Measurements from ENCODE around the gene OTC. TPM values are rescaled to one million over a fixed set of nuclear protein-coding genes. Genes with fewer than 3 reads are reported as not detected.

Gene OTC
- total RNA-seq (2022) (not detected in 2 replicates), Bru-seq, nascent RNA (not detected), BruChase-seq, experiment 1, labeled RNA remaining after a 6-hour chase (not detected), BruChase-seq, experiment 2, labeled RNA remaining after a 2-hour chase (not detected)
- long read RNA-seq, result 0 reads

GRCh38 chrX:38352362-38352761 is at the start of gene OTC:
Gene OTC, plus strand, starts transcription at chrX:38352604. Its CDS starts 93 bp downstream, at chrX:38352697.
- TF ChIP-seq CTCF (IDR thresholded peaks at IDR 0.05; ENCODE audit: unreplicated experiment), result no peak
- intact Hi-C loops (cut with micrococcal nuclease), result no loop called here
- H3K4me1 Mint-ChIP-seq (ENCODE audit: insufficient read depth, unreplicated experiment), result no peaks in the 10 kb centered on the region
- CTCF ChIA-PET, result no interaction called here
- POLR2A ChIA-PET, result interaction anchor here (0.8 kb wide), 1 partner anchor 339 kb away, joined by 3 read pairs; no protein-coding TSS in a partner anchor
- H3K27ac Mint-ChIP-seq (ENCODE audit: low read depth, unreplicated experiment), result no peak within 1 kb of the TSS
- DNase-seq (ENCODE audit: unreplicated experiment), result no peak
- H3K36me3 Mint-ChIP-seq (ENCODE audit: insufficient read depth, unreplicated experiment), result no peaks in the 10 kb centered on the region
- H3K9me3 Mint-ChIP-seq (ENCODE audit: unreplicated experiment), result peaks cover 6% of the 10 kb centered on the region
- H3K4me3 Mint-ChIP-seq (ENCODE audit: unreplicated experiment), result no peak within 1 kb of the TSS
- no TSS peak for BruUV-seq (replicated peaks)
- peaks cover 51% of the 10 kb centered on the region for H3K27me3 Mint-ChIP-seq (ENCODE audit: insufficient read depth, unreplicated experiment)

DNA sequence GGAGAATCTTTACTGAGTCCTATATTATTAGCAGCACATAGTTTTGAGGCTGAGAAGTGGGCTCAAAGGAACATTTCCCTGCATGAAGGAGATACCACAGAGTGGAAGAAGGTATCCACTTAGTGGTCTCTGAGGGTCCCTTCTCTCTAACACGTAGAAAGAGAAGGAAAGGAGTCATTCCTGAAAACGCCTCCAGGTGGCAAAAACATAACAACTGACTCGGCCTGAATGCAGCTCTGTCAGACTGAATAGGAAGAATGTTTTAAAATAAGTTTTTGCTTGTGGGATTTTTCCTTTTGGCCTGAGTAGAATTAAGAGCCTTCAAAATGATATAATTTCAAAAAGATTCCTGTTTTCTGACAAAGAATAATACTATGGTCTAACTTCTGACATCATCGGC is 48.4 kb upstream of the OTC start:
- H3K4me3 Mint-ChIP-seq (ENCODE audit: unreplicated experiment), result no peak overlapping the region
- intact Hi-C loops (cut with micrococcal nuclease), result loop anchor here (1.0 to 2.0 kb wide), 2 partner anchors 23 to 112 kb away; partner anchors contain the start of gene RPGR
- H3K4me1 Mint-ChIP-seq (ENCODE audit: insufficient read depth, unreplicated experiment), result peaks cover 6% of the 10 kb centered on the region
- H3K27ac Mint-ChIP-seq (ENCODE audit: low read depth, unreplicated experiment), result peak overlapping the region; percentile 39
- H3K27me3 Mint-ChIP-seq (ENCODE audit: insufficient read depth, unreplicated experiment), result peaks cover 46% of the 10 kb centered on the region
- peaks cover 11% of the 10 kb centered on the region for H3K36me3 Mint-ChIP-seq (ENCODE audit: insufficient read depth, unreplicated experiment)
- DNase-seq (ENCODE audit: unreplicated experiment), result peak; percentile 47
- TF ChIP-seq CTCF (IDR thresholded peaks at IDR 0.05; ENCODE audit: unreplicated experiment), result peak; percentile 30
- CTCF ChIA-PET, result interaction anchor here (0.6 to 5.7 kb wide), 4 partner anchors 11 to 36 kb away, joined by 3 to 42 read pairs (median 12); partner anchors contain the start of gene RPGR
- no TSS peak for BruUV-seq (replicated peaks)
- H3K9me3 Mint-ChIP-seq (ENCODE audit: unreplicated experiment), result no peaks in the 10 kb centered on the region
- POLR2A ChIA-PET, result interaction anchor here (0.6 to 7.8 kb wide), 2 partner anchors 18 to 34 kb away, joined by 3 to 123 read pairs; partner anchors contain the start of gene RPGR

GRCh38 chrX:38305971-38306370 is 46.4 kb upstream of the OTC start:
- no peak for TF ChIP-seq CTCF (IDR thresholded peaks at IDR 0.05; ENCODE audit: unreplicated experiment)
- intact Hi-C loops (cut with micrococcal nuclease), result loop anchor here (2.0 kb wide), 1 partner anchor 21 kb away; the partner anchor contains the start of gene RPGR
- peak overlapping the region; percentile 19 for H3K4me3 Mint-ChIP-seq (ENCODE audit: unreplicated experiment)
- H3K9me3 Mint-ChIP-seq (ENCODE audit: unreplicated experiment), result no peaks in the 10 kb centered on the region
- ChIA-PET CTCF (interaction anchor here (0.8 to 5.7 kb wide), 5 partner anchors 11 to 22 kb away, joined by 3 to 42 read pairs (median 3); partner anchors contain the start of gene RPGR), POLR2A (interaction anchor here (0.8 to 7.8 kb wide), 3 partner anchors 16 to 500 kb away, joined by 4 to 123 read pairs (median 5); partner anchors contain the start of gene RPGR)
- peaks cover 11% of the 10 kb centered on the region for H3K36me3 Mint-ChIP-seq (ENCODE audit: insufficient read depth, unreplicated experiment)
- no TSS peak for BruUV-seq (replicated peaks)
- peak; percentile 68 for DNase-seq (ENCODE audit: unreplicated experiment)
- peaks cover 6% of the 10 kb centered on the region for H3K4me1 Mint-ChIP-seq (ENCODE audit: insufficient read depth, unreplicated experiment)
- H3K27me3 Mint-ChIP-seq (ENCODE audit: insufficient read depth, unreplicated experiment), result peaks cover 41% of the 10 kb centered on the region
- peak overlapping the region; percentile 95 for H3K27ac Mint-ChIP-seq (ENCODE audit: low read depth, unreplicated experiment)

- no peak overlapping the region for H3K4me3 Mint-ChIP-seq (ENCODE audit: unreplicated experiment)
- POLR2A ChIA-PET, result interaction anchor here (1.7 to 2.9 kb wide), 2 partner anchors 12 to 15 kb away, joined by 5 to 19 read pairs; partner anchors contain the start of gene RPGR
- TSS peak; percentile 57 for BruUV-seq (replicated peaks)
- H3K27ac Mint-ChIP-seq (ENCODE audit: low read depth, unreplicated experiment), result no peak overlapping the region
- TF ChIP-seq CTCF (IDR thresholded peaks at IDR 0.05; ENCODE audit: unreplicated experiment), result no peak
- CTCF ChIA-PET, result interaction anchor here (0.6 to 0.7 kb wide), 2 partner anchors 14 to 62 kb away, joined by 3 read pairs; no protein-coding TSS in a partner anchor
- H3K4me1 Mint-ChIP-seq (ENCODE audit: insufficient read depth, unreplicated experiment), result peaks cover 19% of the 10 kb centered on the region
- H3K27me3 Mint-ChIP-seq (ENCODE audit: insufficient read depth, unreplicated experiment), result peaks cover 26% of the 10 kb centered on the region
- no peak for DNase-seq (ENCODE audit: unreplicated experiment)
- H3K9me3 Mint-ChIP-seq (ENCODE audit: unreplicated experiment), result no peaks in the 10 kb centered on the region
- peaks cover 23% of the 10 kb centered on the region for H3K36me3 Mint-ChIP-seq (ENCODE audit: insufficient read depth, unreplicated experiment)
- intact Hi-C loops (cut with micrococcal nuclease), result loop anchor here (2.0 kb wide), 1 partner anchor 15 kb away; the partner anchor contains the start of gene RPGR
These were observed 40.7 kb upstream of the OTC start for GRCh38 chrX:38311743-38312142.
